ENCODE data around the gene WDR38. TPM values are rescaled to one million over a fixed set of nuclear protein-coding genes. Genes with fewer than 3 reads are reported as not detected.

The WDR38 gene
- total RNA-seq, 2 donors from 2014 or later = not detected

GRCh38 chr9:124846969-124847368 is 6.3 kb upstream of the WDR38 start:
- Histone ChIP-seq H3K27me3 (no peaks in the 10 kb centered on the region), H3K4me3 (no peak overlapping the region), H3K36me3 (no peaks in the 10 kb centered on the region), H3K27ac (no peak overlapping the region), H3K9me3 (no peaks in the 10 kb centered on the region), H3K4me1 (peaks cover 0 to 6% of the 10 kb centered on the region in 2 donors)
- no peak for TF ChIP-seq CTCF (IDR thresholded peaks at IDR 0.05)
- no peak for DNase-seq (ENCODE audit: low spot score)

GRCh38 chr9:124849801-124850200 is 3.5 kb upstream of the WDR38 start:
- no peaks in the 10 kb centered on the region for H3K9me3 ChIP-seq
- no peak overlapping the region for H3K27ac ChIP-seq
- H3K4me3 ChIP-seq = no peak overlapping the region
- H3K4me1 ChIP-seq = peaks cover 0 to 23% of the 10 kb centered on the region in 2 donors
- no peak for TF ChIP-seq CTCF (IDR thresholded peaks at IDR 0.05)
- H3K36me3 ChIP-seq = no peaks in the 10 kb centered on the region
- H3K27me3 ChIP-seq = no peaks in the 10 kb centered on the region
- no peak for DNase-seq (ENCODE audit: low spot score)

- Histone ChIP-seq H3K9me3 (no peaks in the 10 kb centered on the region), H3K27ac (peak overlapping the region; percentile 79), H3K27me3 (no peaks in the 10 kb centered on the region), H3K4me3 (peak overlapping the region in 1 of 2 donors; percentile 55), H3K4me1 (peaks cover 0 to 23% of the 10 kb centered on the region in 2 donors), H3K36me3 (peaks cover 8% of the 10 kb centered on the region)
- DNase-seq (ENCODE audit: low spot score) = no peak
- no peak for TF ChIP-seq CTCF (IDR thresholded peaks at IDR 0.05)
Observed at GRCh38 chr9:124852121-124852828, 985 bp upstream of the WDR38 start.

- no peak for TF ChIP-seq CTCF (IDR thresholded peaks at IDR 0.05)
- Histone ChIP-seq H3K27ac (peak overlapping the region; percentile 79), H3K9me3 (no peaks in the 10 kb centered on the region), H3K36me3 (peaks cover 22% of the 10 kb centered on the region), H3K4me1 (peaks cover 0 to 23% of the 10 kb centered on the region in 2 donors), H3K27me3 (no peaks in the 10 kb centered on the region), H3K4me3 (peak overlapping the region; percentile 26 to 55)
- no peak for DNase-seq (ENCODE audit: low spot score)
Observed at GRCh38 chr9:124853605-124854143, 414 bp downstream of the WDR38 start.

- H3K9me3 ChIP-seq = no peaks in the 10 kb centered on the region
- peaks cover 27% of the 10 kb centered on the region for H3K36me3 ChIP-seq
- H3K4me1 ChIP-seq = peaks cover 0 to 23% of the 10 kb centered on the region in 2 donors
- no peak for DNase-seq (ENCODE audit: low spot score)
- no peaks in the 10 kb centered on the region for H3K27me3 ChIP-seq
- TF ChIP-seq CTCF (IDR thresholded peaks at IDR 0.05) = no peak
- no peak overlapping the region for H3K4me3 ChIP-seq
- H3K27ac ChIP-seq = no peak overlapping the region
Observed at GRCh38 chr9:124854161-124854560, 901 bp downstream of the WDR38 start.
